GM18873 (cell line): ENCODE results near the gene DUOX2.
A peak's percentile ranks its signal among the peaks of the same experiment; 100 is the strongest.

Source experiments
- ATAC-seq: cut with Tn5 transposase; IDR thresholded peaks from one replicate; pipeline ENCODE4 v1.9.1; 2021; ENCODE audit warnings: mild to moderate bottlenecking, moderate library complexity, moderate number of reproducible peaks; ENCODE audit not compliant: unreplicated experiment, low FRiP score

The DUOX2 gene

GRCh38 chr15:45121020-45121419 lies 7.0 kb upstream of the DUOX2 start:
- ATAC-seq, result no peak

DNA sequence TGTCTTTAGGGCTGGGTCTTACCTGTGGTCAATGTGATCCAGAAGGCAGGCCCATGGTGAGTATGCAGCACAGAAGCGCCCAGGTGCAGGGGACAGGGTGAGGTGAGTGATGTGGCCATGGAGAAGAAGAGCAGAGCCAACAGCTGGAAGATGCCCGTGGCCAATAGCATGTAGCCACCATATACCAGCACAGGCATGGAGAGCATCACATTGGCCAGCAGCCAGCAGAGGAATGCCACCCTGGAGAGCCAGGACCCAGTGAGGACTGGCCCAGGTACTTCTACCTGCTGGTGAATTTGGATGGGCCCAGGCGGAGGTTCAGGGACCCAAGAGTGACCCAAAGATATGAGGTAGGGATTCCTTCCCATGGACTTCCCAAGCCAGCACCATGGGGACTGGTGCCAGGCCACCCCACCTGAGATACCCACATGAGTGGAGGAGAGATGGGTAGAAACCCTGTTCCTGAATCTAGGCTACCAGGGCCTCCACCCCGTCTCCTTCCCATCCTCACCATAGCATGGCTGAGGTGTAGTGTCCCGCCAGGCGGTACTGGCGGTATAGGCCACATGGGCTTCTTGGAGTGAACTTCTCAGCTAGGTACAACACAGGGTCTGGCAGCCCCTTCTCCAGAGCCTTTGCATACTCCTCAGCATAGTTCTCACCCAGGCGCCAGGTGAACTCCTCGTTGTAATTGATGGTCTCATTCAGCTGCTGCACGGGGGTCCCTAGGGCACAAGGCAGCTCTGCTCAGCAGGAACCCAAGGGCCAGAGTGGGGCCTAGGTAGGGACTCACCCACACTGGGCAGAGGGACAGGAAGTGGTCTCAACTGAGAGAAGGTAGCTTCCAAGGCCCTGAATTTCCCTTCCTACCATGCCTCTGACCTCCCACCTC lies 6.4 kb upstream of the DUOX2 start:
- no peak for ATAC-seq

DNA sequence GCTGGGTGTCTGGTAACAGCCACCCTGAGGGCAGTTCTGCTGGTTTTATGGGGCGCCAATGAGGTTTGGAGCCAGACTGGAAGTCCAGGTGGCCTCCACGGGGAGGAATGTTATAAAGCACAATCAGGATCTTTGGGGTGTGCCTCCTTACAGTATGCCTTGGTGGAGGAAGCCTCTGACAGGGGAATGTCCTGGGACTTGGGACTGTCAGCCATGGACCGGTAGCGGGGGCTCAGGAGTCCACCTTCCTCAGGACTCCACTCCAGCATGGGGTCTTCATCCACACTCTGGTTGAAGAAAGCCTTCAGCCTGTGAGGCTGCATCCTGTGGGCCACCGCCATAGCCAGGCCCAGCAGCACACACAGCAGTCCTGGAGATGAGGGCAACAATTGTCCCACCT lies 5.0 kb upstream of the DUOX2 start:
- no peak for ATAC-seq

- ATAC-seq, result peak; percentile 87
Observed at GRCh38 chr15:45118131-45118588, 4.2 kb upstream of the DUOX2 start.

- ATAC-seq, result peak; percentile 16
Observed at GRCh38 chr15:45117308-45118130, 3.5 kb upstream of the DUOX2 start.

DNA sequence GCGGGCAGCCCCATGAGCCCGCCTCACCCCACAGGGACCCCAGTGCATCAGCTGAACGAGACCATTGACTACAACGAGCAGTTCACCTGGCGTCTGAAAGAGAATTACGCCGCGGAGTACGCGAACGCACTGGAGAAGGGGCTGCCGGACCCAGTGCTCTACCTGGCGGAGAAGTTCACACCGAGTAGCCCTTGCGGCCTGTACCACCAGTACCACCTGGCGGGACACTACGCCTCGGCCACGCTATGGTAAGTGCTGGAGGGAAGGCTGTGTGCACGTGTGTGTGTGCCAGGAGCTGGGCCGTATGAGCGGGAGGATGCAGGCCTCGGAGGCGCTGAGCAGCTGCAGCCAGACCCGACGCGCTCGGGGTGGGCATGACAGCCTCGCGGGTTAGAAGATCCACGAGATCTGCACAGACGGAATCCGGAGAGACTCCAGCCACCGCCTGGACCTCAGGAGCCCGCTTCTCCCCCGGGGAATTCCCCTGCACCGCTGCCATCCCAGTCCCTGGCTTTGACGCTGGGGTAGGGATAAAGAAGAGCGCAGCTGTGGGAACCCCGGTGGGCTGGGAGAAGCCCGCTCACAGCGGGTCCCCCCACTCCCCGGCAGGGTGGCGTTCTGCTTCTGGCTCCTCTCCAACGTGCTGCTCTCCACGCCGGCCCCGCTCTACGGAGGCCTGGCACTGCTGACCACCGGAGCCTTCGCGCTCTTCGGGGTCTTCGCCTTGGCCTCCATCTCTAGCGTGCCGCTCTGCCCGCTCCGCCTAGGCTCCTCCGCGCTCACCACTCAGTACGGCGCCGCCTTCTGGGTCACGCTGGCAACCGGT lies 2.7 kb upstream of the DUOX2 start:
- no peak for ATAC-seq

DNA sequence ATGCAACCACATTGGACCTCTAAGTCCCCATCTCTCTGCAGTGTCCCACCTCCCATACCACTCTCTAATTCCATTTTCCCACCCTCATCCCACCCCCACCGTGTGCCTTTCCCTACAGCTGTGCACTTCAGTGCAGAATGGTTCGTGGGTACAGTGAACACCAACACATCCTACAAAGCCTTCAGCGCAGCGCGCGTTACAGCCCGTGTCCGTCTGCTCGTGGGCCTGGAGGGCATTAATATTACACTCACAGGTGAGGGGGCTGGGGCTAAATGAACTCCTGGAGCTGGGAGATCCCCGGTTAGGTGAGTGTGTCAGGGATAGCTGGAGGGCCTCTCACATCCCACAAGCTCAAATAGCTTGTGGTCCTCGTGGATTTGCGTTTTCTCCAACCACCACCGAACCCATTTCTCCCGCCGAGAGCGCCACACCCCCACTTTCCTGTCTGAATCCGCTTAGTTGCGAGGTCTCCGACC lies 2.1 kb upstream of the DUOX2 start:
- no peak for ATAC-seq

GRCh38 chr15:45115312-45115820 lies 1.4 kb upstream of the DUOX2 start:
- no peak for ATAC-seq

- no peak for ATAC-seq
Observed at GRCh38 chr15:45114751-45115085, 746 bp upstream of the DUOX2 start.

- ATAC-seq, result no peak
Observed at GRCh38 chr15:45113380-45113990, 487 bp downstream of the DUOX2 start.

DNA sequence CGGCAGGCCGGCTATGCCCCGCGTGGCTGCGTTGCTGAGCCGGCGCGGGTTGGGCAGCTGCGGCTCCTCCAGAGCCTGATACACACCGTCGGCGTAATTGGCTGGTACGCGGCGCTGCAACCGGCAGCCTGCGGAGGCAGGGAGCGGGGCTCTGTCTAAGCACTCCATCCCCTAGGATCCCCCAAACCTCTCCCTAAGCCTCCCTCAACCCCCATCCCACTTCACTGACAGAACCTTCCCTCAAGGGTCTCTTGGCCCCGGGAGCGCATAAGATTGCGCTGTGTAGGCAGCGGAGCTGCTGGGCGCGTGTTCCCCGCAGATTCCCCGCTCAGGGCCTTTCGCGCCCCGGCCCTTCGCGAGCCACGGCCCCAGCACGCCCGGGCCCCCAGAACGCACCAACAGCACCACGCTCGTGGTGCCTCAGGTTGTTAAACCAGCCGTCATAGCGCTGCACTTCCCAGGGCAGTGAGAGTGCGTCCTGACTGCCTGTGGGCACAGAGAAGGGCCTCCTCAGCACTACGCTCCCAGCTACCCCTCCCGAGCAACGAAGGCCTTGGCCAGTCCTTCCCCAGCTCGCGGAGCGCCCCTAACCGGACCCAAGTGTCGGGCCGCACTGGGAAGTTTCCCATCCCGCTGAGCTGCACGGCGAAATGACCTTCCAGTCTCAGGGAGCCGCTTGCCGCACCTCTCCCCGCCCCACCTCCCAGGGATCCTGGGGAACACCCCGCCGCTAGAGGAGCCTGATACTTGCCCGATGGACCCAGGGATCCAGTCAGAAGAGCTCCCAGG lies 1.2 kb downstream of the DUOX2 start:
- ATAC-seq, result no peak

- no peak for ATAC-seq
Observed at GRCh38 chr15:45112143-45112590, 1.8 kb downstream of the DUOX2 start.

- no peak for ATAC-seq
Observed at GRCh38 chr15:45111390-45112142, 2.4 kb downstream of the DUOX2 start.

DNA sequence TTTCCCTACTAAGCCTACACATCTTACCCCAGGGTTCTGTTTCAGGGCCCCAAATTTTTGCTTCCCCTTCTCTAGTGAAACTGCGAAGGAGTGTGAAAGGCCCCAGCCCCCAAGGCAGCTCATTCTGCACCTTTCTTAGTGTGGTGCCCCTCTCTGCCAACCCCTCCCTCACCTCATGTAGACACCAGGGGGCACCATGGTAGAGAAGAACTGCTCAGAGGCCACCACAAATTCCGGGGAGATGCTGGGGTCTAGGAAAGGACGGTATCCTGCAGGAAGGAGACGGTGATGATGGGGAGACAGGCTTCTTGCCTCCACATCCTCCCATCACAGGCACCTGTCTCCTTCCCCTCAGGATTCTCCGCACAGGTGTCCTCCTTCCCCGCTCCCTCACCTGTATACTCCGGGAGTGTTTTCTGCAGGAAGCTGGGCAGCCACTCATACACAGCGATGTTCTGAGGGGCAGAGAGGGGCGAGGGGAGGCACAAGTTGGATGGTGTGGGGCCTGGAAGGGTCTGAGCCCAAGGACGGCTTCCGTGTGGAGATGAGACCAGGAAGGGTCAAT lies 3.6 kb downstream of the DUOX2 start:
- no peak for ATAC-seq

DNA sequence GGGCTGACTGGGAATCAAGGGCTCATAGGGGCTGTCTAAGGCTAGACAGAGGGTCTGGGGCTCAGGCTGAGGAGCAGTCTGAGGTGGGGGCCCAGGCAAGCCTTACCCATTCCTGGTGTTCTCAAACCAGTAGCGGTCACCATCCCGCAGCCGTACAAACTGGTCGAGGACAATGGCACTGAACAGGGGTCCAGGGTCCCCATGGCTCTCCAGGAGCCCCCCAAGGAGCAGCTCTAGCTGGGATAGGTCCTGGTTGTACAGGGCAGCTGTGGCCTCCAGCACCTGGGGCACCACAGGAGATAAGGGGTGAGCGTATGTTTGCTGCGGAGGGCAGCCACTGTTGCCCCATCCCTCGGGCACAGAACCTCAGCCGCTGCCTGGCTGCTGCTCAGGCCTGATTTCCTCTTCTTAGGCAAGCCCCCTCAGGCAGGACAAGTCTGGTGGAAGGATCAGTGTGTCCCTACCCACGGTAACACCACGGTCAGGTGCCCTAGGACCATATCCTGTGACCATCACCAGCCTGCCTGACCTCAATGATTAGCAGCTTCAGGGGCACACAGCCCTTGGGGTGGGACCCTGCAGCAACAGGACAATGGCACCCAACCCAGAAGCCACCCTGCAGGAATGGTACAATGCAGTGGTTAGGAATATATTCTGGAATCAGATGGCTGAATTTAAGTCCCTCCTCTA lies 5.9 kb downstream of the DUOX2 start:
- no peak for ATAC-seq

DNA sequence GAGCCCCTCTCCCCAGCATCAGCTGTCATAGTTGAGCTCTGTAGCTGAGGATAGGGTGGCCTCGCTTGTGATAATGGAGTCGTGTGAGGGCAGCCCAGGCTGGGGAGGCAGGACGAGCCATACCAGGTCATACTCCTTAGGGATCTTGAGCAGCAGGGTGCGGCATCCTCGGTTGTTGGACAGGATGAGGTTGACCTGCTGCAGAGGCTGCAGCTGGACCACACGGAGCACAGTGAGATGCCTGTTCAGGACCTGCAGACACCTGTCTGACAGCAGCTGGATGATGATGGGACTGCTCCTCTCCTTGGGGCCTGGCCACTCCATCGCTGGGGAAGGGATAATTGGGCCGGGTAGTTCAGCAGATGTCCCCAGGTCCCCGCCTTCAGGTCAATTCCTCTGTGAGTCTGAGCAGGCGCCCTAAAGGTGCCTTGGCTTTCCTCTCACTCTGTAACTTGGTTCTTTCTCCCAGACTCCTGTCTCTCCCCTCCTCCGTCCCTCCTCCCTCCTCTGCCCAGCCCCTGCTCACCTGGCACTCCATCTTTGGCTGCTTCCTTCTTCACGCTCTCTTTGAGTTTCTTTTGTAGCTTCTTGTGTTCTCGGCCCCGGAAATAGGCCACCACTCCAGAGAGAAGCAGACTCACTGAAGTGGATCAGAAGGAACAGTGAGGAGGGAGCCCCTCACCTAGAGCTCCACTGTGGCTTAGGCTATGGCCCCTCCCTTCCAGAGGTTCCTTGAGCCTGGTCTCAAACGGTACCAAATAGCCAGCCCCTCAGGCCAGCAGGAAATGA lies 7.8 kb downstream of the DUOX2 start:
- no peak for ATAC-seq

DNA sequence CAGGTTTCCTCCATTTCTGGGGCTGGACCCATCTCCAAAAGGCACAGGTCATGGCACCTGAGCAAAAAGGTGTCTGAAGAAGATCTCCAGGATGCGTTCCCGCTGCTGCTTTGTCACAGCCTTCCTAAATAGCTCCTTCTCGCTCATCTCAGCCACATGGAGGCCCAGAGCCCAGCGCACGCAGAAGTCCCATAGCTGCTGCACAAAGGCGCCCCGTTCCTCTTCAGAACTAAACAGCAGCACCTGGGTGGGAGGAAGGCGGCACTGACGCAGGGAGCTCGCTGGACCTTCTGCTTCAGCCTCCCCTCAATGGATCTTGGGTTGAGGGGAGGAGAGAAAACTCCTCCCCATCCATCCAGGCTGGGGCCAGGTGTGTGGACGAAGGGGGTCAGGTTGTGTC lies 8.4 kb downstream of the DUOX2 start:
- ATAC-seq, result no peak
